HFF-Myc (cell line): ENCODE results near the gene RAB40C.

ENCODE experiments used
- DNase-seq: peaks from one replicate; pipeline ENCODE4 v3.0.0-alpha.2; 2011; ENCODE audit warnings: low read depth; ENCODE audit errors: extremely low read depth
- H3K4me3 ChIP-seq: replicated peaks from 2 replicates; pipeline ENCODE4 v1.5.1; 2011; ENCODE audit warnings: low read depth, mild to moderate bottlenecking, control low read depth, low read length
- CTCF ChIP-seq: IDR thresholded peaks from 2 replicates; pipeline ENCODE4 v1.5.1; 2012; ENCODE audit warnings: mild to moderate bottlenecking, low read depth, low read length, control low read depth; ENCODE audit errors: missing control alignments

Gene RAB40C

GRCh38 chr16:625117-625976 is 35.5 kb downstream of the RAB40C start:
- TF ChIP-seq CTCF: no peak
- no peak for DNase-seq
- no peak overlapping the region for H3K4me3 ChIP-seq

GRCh38 chr16:625977-626765 is 36.3 kb downstream of the RAB40C start:
- no peak for DNase-seq
- TF ChIP-seq CTCF: no peak
- H3K4me3 ChIP-seq: no peak overlapping the region

- no peak overlapping the region for H3K4me3 ChIP-seq
- TF ChIP-seq CTCF: no peak
- peak; percentile 78 for DNase-seq
Observed at GRCh38 chr16:626787-627453, 37.1 kb downstream of the RAB40C start.

- no peak for TF ChIP-seq CTCF
- DNase-seq: no peak
- H3K4me3 ChIP-seq: no peak overlapping the region
Observed at GRCh38 chr16:627454-628239, 37.8 kb downstream of the RAB40C start.

- no peak overlapping the region for H3K4me3 ChIP-seq
- no peak for TF ChIP-seq CTCF
- no peak for DNase-seq
Observed at GRCh38 chr16:628321-629061, 38.6 kb downstream of the RAB40C start.
